H9 (cell line): ENCODE results near the gene TMEM242. TPM values are rescaled to one million over a fixed set of nuclear protein-coding genes. Genes with fewer than 3 reads are reported as not detected.
"Not testable (repeated sequence)": the region's sequence is repeated elsewhere in the genome, so short reads cannot be mapped to it uniquely, and the experiment has no call there.

Experiments
- DNase-seq: peaks from one replicate; pipeline ENCODE4 v3.0.0-alpha.2; 2017
- H2AFZ ChIP-seq: one replicate; pipeline ENCODE4 v1.6.1; 2013; ENCODE audit warnings: mild to moderate bottlenecking, low read length, control low read depth, moderate library complexity
- H2AK5ac ChIP-seq: 2 replicates; pipeline ENCODE4 v1.6.1; 2013; ENCODE audit warnings: low read length, control low read depth, mixed read lengths; ENCODE audit not compliant: insufficient read length
- H2BK120ac ChIP-seq: one replicate; pipeline ENCODE4 v1.6.1; 2013; ENCODE audit warnings: low read depth, mild to moderate bottlenecking, low read length, control low read depth, inconsistent platforms; ENCODE audit not compliant: poor library complexity, severe bottlenecking
- H2BK12ac ChIP-seq: 2 replicates; pipeline ENCODE4 v1.6.1; 2013; ENCODE audit warnings: low read length, control low read depth, mixed read lengths, low read depth; ENCODE audit not compliant: insufficient read length
- H2BK15ac ChIP-seq: 2 replicates; pipeline ENCODE4 v1.6.1; 2013; ENCODE audit warnings: low read depth, low read length, control low read depth
- H2BK20ac ChIP-seq: one replicate; pipeline ENCODE4 v1.6.1; 2013; ENCODE audit warnings: low read depth, mild to moderate bottlenecking, low read length, control low read depth, inconsistent platforms; ENCODE audit not compliant: poor library complexity, severe bottlenecking
- H2BK5ac ChIP-seq: 2 replicates; pipeline ENCODE4 v1.6.1; 2013; ENCODE audit warnings: low read length, control low read depth, mixed read lengths; ENCODE audit not compliant: insufficient read length
- H3K14ac ChIP-seq: 2 replicates; pipeline ENCODE4 v1.6.1; 2013; ENCODE audit warnings: low read length, control low read depth; ENCODE audit not compliant: insufficient read depth
- H3K18ac ChIP-seq: 2 replicates; pipeline ENCODE4 v1.6.1; 2013; ENCODE audit warnings: low read depth, mild to moderate bottlenecking, mixed read lengths, low read length, control low read depth; ENCODE audit not compliant: insufficient read length
- H3K23ac ChIP-seq: 2 replicates; pipeline ENCODE4 v1.6.1; 2013; ENCODE audit warnings: low read length, control low read depth, mixed read lengths, low read depth; ENCODE audit not compliant: insufficient read length
- H3K23me2 ChIP-seq: 2 replicates; pipeline ENCODE4 v1.6.1; 2013; ENCODE audit warnings: low read depth, mild to moderate bottlenecking, mixed read lengths, low read length, control low read depth; ENCODE audit not compliant: insufficient read length, poor library complexity, severe bottlenecking
- H3K27ac ChIP-seq: 2 replicates; pipeline ENCODE4 v1.5.1; 2013; ENCODE audit warnings: low read length, control low read depth, mixed read lengths, low read depth; ENCODE audit not compliant: insufficient read length
- H3K27me3 ChIP-seq: 2 replicates; pipeline ENCODE4 v1.6.1; 2013; ENCODE audit warnings: low read length, control low read depth, inconsistent platforms; ENCODE audit not compliant: insufficient read depth
- H3K4ac ChIP-seq: 2 replicates; pipeline ENCODE4 v1.6.1; 2013; ENCODE audit warnings: low read depth, mild to moderate bottlenecking, control low read depth, inconsistent platforms, low read length, moderate library complexity
- H3K4me1 ChIP-seq: 2 replicates; pipeline ENCODE4 v1.6.1; 2013; ENCODE audit warnings: low read length, control low read depth, inconsistent platforms; ENCODE audit not compliant: insufficient read depth
- H3K4me2 ChIP-seq: 2 replicates; pipeline ENCODE4 v1.6.1; 2013; ENCODE audit warnings: low read length, control low read depth, mixed read lengths; ENCODE audit not compliant: insufficient read length, insufficient read depth
- H3K56ac ChIP-seq: 2 replicates; pipeline ENCODE4 v1.6.1; 2013; ENCODE audit warnings: low read depth, mild to moderate bottlenecking, mixed read lengths, low read length, control low read depth; ENCODE audit not compliant: insufficient read length
- H3K79me1 ChIP-seq: 2 replicates; pipeline ENCODE4 v1.6.1; 2013; ENCODE audit warnings: low read depth, mild to moderate bottlenecking, moderate library complexity, low read length, control low read depth, inconsistent platforms; ENCODE audit not compliant: insufficient read depth, poor library complexity, severe bottlenecking
- H3K79me2 ChIP-seq: 2 replicates; pipeline ENCODE4 v1.6.1; 2013; ENCODE audit warnings: low read length, control low read depth, inconsistent platforms; ENCODE audit not compliant: insufficient read depth
- H3K9ac ChIP-seq: 2 replicates; pipeline ENCODE4 v1.6.1; 2013; ENCODE audit warnings: low read length, control low read depth, mixed read lengths; ENCODE audit not compliant: insufficient read length; ENCODE audit errors: extremely low read depth
- H3K9me3 ChIP-seq: one replicate; pipeline ENCODE4 v1.6.1; 2013; ENCODE audit warnings: low read depth, low read length, inconsistent platforms; ENCODE audit not compliant: control insufficient read depth
- H3T11ph ChIP-seq: one replicate; pipeline ENCODE4 v1.6.1; 2013; ENCODE audit warnings: mild to moderate bottlenecking, low read length, control low read depth, inconsistent platforms
- H4K20me1 ChIP-seq: one replicate; pipeline ENCODE4 v1.6.1; 2013; ENCODE audit not compliant: control insufficient read depth, insufficient read length, insufficient read depth
- H4K5ac ChIP-seq: 2 replicates; pipeline ENCODE4 v1.6.1; 2013; ENCODE audit warnings: low read depth, mild to moderate bottlenecking, mixed read lengths, low read length, control low read depth; ENCODE audit not compliant: insufficient read length
- H4K8ac ChIP-seq: replicated peaks from 2 replicates; pipeline ENCODE4 v1.6.1; 2013; ENCODE audit warnings: low read length, control low read depth, mixed read lengths, low read depth; ENCODE audit not compliant: insufficient read length
- H4K91ac ChIP-seq: 2 replicates; pipeline ENCODE4 v1.6.1; 2013; ENCODE audit warnings: low read depth, mild to moderate bottlenecking, moderate library complexity, mixed read lengths, low read length, control low read depth; ENCODE audit not compliant: insufficient read length
- H3K27ac Mint-ChIP-seq, 3 experiments: 2 replicates in 2 of 3; 3 replicates in 1 of 3; pipeline ENCODE4 v1.8.0; 2020 to 2021; ENCODE audit warnings: mixed read lengths in 3 of 3, mild to moderate bottlenecking in 1 of 3, moderate library complexity in 1 of 3
- H3K27me3 Mint-ChIP-seq: 2 replicates; pipeline ENCODE4 v1.8.0; 2021; ENCODE audit warnings: low read depth, mild to moderate bottlenecking, moderate library complexity, mixed read lengths
- H3K36me3 Mint-ChIP-seq, 3 experiments: 2 replicates in 2 of 3; 3 replicates in 1 of 3; pipeline ENCODE4 v1.8.0; 2020 to 2021; ENCODE audit warnings: low read depth in 3 of 3, mixed read lengths in 3 of 3; ENCODE audit not compliant: insufficient read depth in 1 of 3
- H3K4me1 Mint-ChIP-seq, 2 experiments: 2 replicates each; pipeline ENCODE4 v1.8.0; 2020; ENCODE audit warnings: mixed read lengths in 2 of 2
- H3K4me3 Mint-ChIP-seq, 2 experiments: 2 replicates in 1 of 2; 3 replicates in 1 of 2; pipeline ENCODE4 v1.8.0; 2020 to 2021; ENCODE audit warnings: mild to moderate bottlenecking in 2 of 2, mixed read lengths in 2 of 2, moderate library complexity in 1 of 2
- H3K9me3 Mint-ChIP-seq, 2 experiments: 2 replicates in 1 of 2; 3 replicates in 1 of 2; pipeline ENCODE4 v1.8.0; 2020; ENCODE audit warnings: mild to moderate bottlenecking in 2 of 2, mixed read lengths in 2 of 2, moderate library complexity in 1 of 2
- CTCF ChIP-seq: fragments of 200-600 bp; sonication (generic); conservative IDR thresholded peaks from 3 replicates; pipeline ENCODE4 v1.8.0; 2021; ENCODE audit warnings: antibody characterized with exemption, mild to moderate bottlenecking
- WGBS: extraction: QIAGEN DNeasy Blood & Tissue Kit; methylation state at CpG from one replicate; pipeline ENCODE4 v1.1.7; 2013; ENCODE audit warnings: missing lambda C conversion rate, low lambda C conversion rate, mixed read lengths; ENCODE audit not compliant: insufficient read length; ENCODE audit errors: extremely low coverage; 5-methylcytosine and 5-hydroxymethylcytosine counted together
- total RNA-seq: library from RNA; stranded (reverse); gene quantifications from 2 replicates; pipeline ENCODE4 v1.2.1, GENCODE V29; 2021

TMEM242 gene
- total RNA-seq, 1 experiment from 2014 or later = 10.5 TPM

- no peaks in the 10 kb centered on the region for H4K20me1 ChIP-seq
- no peak overlapping the region for H3K14ac ChIP-seq
- no peak overlapping the region for H3K4ac ChIP-seq
- H2BK15ac ChIP-seq = no peak overlapping the region
- no peaks in the 10 kb centered on the region for H3K79me1 ChIP-seq
- H3T11ph ChIP-seq = no peak overlapping the region
- no peaks in the 10 kb centered on the region for H3K9me3 Mint-ChIP-seq
- no peaks in the 10 kb centered on the region for H3K9me3 ChIP-seq
- no peak overlapping the region for H3K4me3 Mint-ChIP-seq
- H3K36me3 Mint-ChIP-seq = no peaks in the 10 kb centered on the region
- H3K27ac ChIP-seq = no peak overlapping the region
- no peak overlapping the region for H4K5ac ChIP-seq
- no peak overlapping the region for H3K56ac ChIP-seq
- no peak overlapping the region for H2BK120ac ChIP-seq
- H3K27me3 Mint-ChIP-seq = peaks cover 7% of the 10 kb centered on the region
- no CpG with 5 or more reads among the region's 2 CpGs for WGBS
- H2AK5ac ChIP-seq = no peak overlapping the region
- H2BK12ac ChIP-seq = no peak overlapping the region
- no peak overlapping the region for H2BK20ac ChIP-seq
- no peak overlapping the region for H3K23ac ChIP-seq
- H2BK5ac ChIP-seq = no peak overlapping the region
- H3K27ac Mint-ChIP-seq = no peak overlapping the region
- DNase-seq = no peak
- TF ChIP-seq CTCF = no peak
- no peak overlapping the region for H3K4me2 ChIP-seq
- H2AFZ ChIP-seq = no peak overlapping the region
- no peaks in the 10 kb centered on the region for H3K4me1 Mint-ChIP-seq
- H3K18ac ChIP-seq = no peak overlapping the region
- no peak overlapping the region for H4K91ac ChIP-seq
- H3K79me2 ChIP-seq = no peaks in the 10 kb centered on the region
- no peak overlapping the region for H4K8ac ChIP-seq
- H3K27me3 ChIP-seq = no peaks in the 10 kb centered on the region; the same call in 1 of the 2 replicates
- no peaks in the 10 kb centered on the region for H3K23me2 ChIP-seq
- H3K4me1 ChIP-seq = no peaks in the 10 kb centered on the region
- H3K9ac ChIP-seq = no peak overlapping the region
These were observed 14.4 kb upstream of the TMEM242 start for GRCh38 chr6:157337751-157338150.

DNA sequence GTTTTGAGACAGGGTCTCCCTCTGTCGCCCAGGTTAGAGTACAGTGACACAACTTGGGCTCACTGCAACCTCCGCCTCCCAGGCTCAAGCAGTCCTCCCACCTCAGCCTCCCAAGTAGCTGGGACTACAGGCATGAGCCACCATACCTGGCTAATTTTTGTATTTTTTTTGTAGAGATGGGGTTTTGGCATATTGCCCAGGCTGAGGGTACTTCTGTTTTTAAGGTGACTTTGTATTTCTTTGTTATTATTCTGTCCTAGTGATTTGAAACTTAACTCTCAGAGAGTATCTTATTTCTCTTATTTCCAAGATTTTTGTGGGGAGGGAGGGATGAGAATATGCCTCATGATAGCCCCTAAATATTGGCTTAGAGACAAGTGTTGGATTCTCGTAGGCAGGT is 14.0 kb upstream of the TMEM242 start:
- not testable (repeated sequence) for H3T11ph ChIP-seq, H3K36me3 Mint-ChIP-seq, H2BK5ac ChIP-seq, H3K9me3 Mint-ChIP-seq, H2BK120ac ChIP-seq, H3K4me2 ChIP-seq, H3K79me2 ChIP-seq, H2AFZ ChIP-seq, H3K23ac ChIP-seq, H4K5ac ChIP-seq, H3K79me1 ChIP-seq, H3K4me1 Mint-ChIP-seq, H2BK20ac ChIP-seq, H3K4ac ChIP-seq, H4K91ac ChIP-seq, H4K20me1 ChIP-seq, H3K27ac ChIP-seq, H2BK15ac ChIP-seq, H4K8ac ChIP-seq, H3K27ac Mint-ChIP-seq, H2AK5ac ChIP-seq, H3K56ac ChIP-seq, H3K9ac ChIP-seq, H3K9me3 ChIP-seq, H2BK12ac ChIP-seq, H3K27me3 Mint-ChIP-seq, DNase-seq, H3K27me3 ChIP-seq, H3K14ac ChIP-seq, H3K18ac ChIP-seq, H3K23me2 ChIP-seq, H3K4me1 ChIP-seq, H3K4me3 Mint-ChIP-seq
- no CpG with 5 or more reads among the region's 3 CpGs for WGBS
